ENCODE measurements around the gene NRP2. TPM values are rescaled to one million over a fixed set of nuclear protein-coding genes. Genes with fewer than 3 reads are reported as not detected.

Gene NRP2
- total RNA-seq, 2 experiments from 2014 or later, result 0.63 to 1.6 TPM

DNA sequence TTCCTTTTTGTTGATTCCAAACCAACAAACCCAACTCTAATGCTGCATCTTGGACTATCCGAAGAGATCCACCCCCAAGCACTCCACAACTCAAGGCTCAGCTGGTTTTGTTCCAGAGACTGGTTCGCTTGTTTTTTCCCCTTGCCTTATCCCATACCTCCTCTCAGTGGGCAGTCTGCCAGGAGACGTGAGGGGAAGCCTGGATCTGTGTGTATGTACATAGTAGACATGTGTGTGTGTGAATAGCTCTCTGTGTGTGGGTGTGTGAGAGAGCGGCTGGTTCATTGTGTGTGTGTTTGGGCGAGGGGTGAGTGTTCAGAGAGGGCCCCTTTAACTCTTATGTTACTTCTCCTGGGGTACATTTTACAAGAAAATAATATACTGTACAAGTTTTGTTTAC, 94.4 kb downstream of the NRP2 start:
- Mint-ChIP-seq H3K36me3 (ENCODE audit: low read depth) (no peaks in the 10 kb centered on the region), H3K9me3 (no peaks in the 10 kb centered on the region), H3K27ac (no peak overlapping the region), H3K4me3 (no peak overlapping the region), H3K4me1 (ENCODE audit: low read depth) (peaks cover 11% of the 10 kb centered on the region), H3K27me3 (peaks cover 11% of the 10 kb centered on the region)
- ChIA-PET CTCF (interaction anchor here (1.0 to 2.4 kb wide), 8 partner anchors 8 to 171 kb away, joined by 3 to 11 read pairs (median 6); no protein-coding TSS in a partner anchor), POLR2A (interaction anchor here (1.0 kb wide), 1 partner anchor 18 kb away, joined by 3 read pairs; no protein-coding TSS in a partner anchor)
- intact Hi-C loops (cut with micrococcal nuclease), result loop anchor here (5.0 kb wide), 2 partner anchors 36 to 171 kb away; no protein-coding TSS in a partner anchor
- ATAC-seq (no peak), DNase-seq (no peak)
- TF ChIP-seq, protein P1, sequence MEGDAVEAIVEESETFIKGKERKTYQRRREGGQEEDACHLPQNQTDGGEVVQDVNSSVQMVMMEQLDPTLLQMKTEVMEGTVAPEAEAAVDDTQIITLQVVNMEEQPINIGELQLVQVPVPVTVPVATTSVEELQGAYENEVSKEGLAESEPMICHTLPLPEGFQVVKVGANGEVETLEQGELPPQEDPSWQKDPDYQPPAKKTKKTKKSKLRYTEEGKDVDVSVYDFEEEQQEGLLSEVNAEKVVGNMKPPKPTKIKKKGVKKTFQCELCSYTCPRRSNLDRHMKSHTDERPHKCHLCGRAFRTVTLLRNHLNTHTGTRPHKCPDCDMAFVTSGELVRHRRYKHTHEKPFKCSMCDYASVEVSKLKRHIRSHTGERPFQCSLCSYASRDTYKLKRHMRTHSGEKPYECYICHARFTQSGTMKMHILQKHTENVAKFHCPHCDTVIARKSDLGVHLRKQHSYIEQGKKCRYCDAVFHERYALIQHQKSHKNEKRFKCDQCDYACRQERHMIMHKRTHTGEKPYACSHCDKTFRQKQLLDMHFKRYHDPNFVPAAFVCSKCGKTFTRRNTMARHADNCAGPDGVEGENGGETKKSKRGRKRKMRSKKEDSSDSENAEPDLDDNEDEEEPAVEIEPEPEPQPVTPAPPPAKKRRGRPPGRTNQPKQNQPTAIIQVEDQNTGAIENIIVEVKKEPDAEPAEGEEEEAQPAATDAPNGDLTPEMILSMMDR (IDR thresholded peaks at IDR 0.05), result no peak

DNA sequence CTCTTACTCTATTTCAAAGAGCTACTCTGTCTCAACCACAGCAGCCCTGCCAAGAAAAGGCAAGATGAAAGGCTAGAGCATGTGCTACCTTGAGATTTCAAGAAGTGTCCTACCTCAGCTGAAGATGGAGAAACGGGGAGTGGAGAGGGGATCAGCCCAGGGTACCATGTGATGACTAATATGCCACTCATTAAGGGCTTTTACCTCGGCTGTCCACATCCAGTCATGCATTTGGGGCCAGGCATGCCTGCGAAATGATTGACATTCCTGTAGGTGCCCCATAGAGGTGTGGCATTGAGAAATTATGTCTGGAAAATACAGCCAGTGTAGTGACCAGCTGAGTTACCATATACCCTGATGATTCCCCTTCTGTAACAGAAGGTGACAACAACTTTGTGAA, 96.1 kb downstream of the NRP2 start:
- no peak for ATAC-seq
- ChIA-PET POLR2A (no interaction called here), CTCF (interaction anchor here (1.0 to 1.9 kb wide), 3 partner anchors 9 to 106 kb away, joined by 3 to 11 read pairs (median 3); no protein-coding TSS in a partner anchor)
- TF ChIP-seq, protein P1 (IDR thresholded peaks at IDR 0.05), result no peak
- DNase-seq, result no peak
- peaks cover 5% of the 10 kb centered on the region for H3K27me3 Mint-ChIP-seq
- no peaks in the 10 kb centered on the region for H3K36me3 Mint-ChIP-seq (ENCODE audit: low read depth)
- intact Hi-C loops (cut with micrococcal nuclease), result loop anchor here (5.0 kb wide), 2 partner anchors 34 to 169 kb away; no protein-coding TSS in a partner anchor
- H3K9me3 Mint-ChIP-seq, result no peaks in the 10 kb centered on the region
- no peak overlapping the region for H3K27ac Mint-ChIP-seq
- H3K4me3 Mint-ChIP-seq, result no peak overlapping the region
- peaks cover 11% of the 10 kb centered on the region for H3K4me1 Mint-ChIP-seq (ENCODE audit: low read depth)

DNA sequence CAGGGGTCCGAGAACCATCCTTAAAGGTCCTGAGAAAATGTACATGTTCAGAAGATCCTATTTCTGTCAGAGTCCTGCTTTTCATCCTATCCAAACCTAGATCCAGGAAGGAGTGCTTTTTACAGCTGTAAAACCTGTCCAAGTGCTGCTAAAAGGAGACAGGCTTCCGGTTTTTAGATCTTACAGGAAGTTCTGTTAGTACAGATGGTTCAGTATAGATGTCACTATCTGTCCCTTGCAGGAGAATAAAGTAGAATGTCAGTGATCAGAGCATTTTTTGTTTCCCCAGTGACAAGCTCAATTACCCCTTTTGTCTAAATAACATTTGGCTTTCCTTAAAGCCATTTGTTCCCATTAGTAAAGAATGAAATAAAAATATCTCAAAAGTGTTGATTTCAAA, 98.3 kb downstream of the NRP2 start:
- intact Hi-C loops (cut with micrococcal nuclease), result no loop called here
- no peak overlapping the region for H3K4me3 Mint-ChIP-seq
- no peaks in the 10 kb centered on the region for H3K36me3 Mint-ChIP-seq (ENCODE audit: low read depth)
- peaks cover 11% of the 10 kb centered on the region for H3K4me1 Mint-ChIP-seq (ENCODE audit: low read depth)
- DNase-seq (no peak), ATAC-seq (no peak)
- peaks cover 5% of the 10 kb centered on the region for H3K27me3 Mint-ChIP-seq
- TF ChIP-seq, protein P1 (IDR thresholded peaks at IDR 0.05), result no peak
- ChIA-PET CTCF (interaction anchor here (0.7 kb wide), 1 partner anchor 104 kb away, joined by 3 read pairs; no protein-coding TSS in a partner anchor), POLR2A (no interaction called here)
- no peaks in the 10 kb centered on the region for H3K9me3 Mint-ChIP-seq
- no peak overlapping the region for H3K27ac Mint-ChIP-seq

DNA sequence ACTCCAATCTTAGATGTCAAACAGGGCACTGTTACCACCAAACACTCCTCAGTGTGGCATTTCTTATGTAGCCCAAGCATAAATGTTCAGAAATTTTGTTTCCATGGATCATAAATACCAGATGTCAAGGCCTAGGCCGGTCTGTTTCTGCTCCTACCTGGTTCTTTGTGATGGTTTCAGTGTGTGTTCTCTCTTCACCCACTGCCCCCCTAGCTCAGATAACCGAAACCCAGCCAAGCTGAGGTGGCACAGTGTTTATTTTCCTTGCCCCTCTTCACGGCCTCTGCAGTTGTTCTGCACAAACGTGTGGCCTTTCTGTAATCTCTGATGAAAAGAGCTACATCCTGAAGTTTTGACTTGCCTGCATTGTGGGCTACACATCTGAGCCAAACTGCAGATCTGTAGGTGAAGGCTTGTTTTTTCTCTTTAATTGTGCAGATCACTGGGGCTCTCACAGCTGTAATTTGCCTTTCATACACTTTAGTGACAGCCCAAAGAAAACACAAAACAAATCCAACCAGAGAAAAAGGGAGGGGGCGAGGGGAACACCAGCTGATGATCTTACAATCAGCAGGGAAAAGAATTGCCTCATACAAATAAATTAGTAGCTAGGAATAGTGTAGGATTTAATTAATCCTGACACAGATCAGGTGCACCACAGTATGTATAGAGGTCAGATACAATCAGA, 99.1 kb downstream of the NRP2 start:
- DNase-seq, result no peak
- ChIA-PET CTCF (interaction anchor here (0.7 to 1.5 kb wide), 2 partner anchors 53 to 103 kb away, joined by 3 read pairs; no protein-coding TSS in a partner anchor), POLR2A (no interaction called here)
- Mint-ChIP-seq H3K36me3 (ENCODE audit: low read depth) (no peaks in the 10 kb centered on the region), H3K4me3 (no peak overlapping the region), H3K27me3 (peaks cover 4% of the 10 kb centered on the region), H3K27ac (no peak overlapping the region), H3K4me1 (ENCODE audit: low read depth) (peaks cover 11% of the 10 kb centered on the region), H3K9me3 (no peaks in the 10 kb centered on the region)
- no peak for ATAC-seq
- TF ChIP-seq, protein P1 (IDR thresholded peaks at IDR 0.05), result no peak
- intact Hi-C loops (cut with micrococcal nuclease), result no loop called here

DNA sequence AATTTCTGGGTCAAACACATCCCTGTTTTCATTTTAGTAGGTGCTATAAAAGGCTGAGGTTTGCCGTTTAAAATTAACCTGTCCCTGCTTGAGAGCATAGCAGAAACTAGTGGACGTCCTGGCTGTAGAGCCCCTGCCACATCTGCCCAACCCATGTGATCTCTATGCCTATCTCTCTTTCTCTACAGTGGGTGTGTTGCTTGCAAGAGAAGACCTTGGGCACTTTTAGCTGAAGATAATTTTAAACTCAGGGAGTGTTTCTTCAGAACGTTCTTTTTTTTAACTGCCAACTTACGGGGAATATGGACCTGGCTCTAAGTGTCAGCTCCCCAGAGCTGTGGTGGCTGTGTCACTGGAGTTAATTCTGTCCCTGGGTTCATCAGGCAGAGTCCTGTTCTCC, 100.6 kb downstream of the NRP2 start:
- no peak overlapping the region for H3K27ac Mint-ChIP-seq
- no peak for DNase-seq
- ChIA-PET POLR2A (no interaction called here), CTCF (interaction anchor here (1.5 kb wide), 1 partner anchor 52 kb away, joined by 3 read pairs; no protein-coding TSS in a partner anchor)
- intact Hi-C loops (cut with micrococcal nuclease), result no loop called here
- TF ChIP-seq, protein P1 (IDR thresholded peaks at IDR 0.05), result no peak
- peaks cover 11% of the 10 kb centered on the region for H3K4me1 Mint-ChIP-seq (ENCODE audit: low read depth)
- no peak overlapping the region for H3K4me3 Mint-ChIP-seq
- ATAC-seq, result no peak
- no peaks in the 10 kb centered on the region for H3K27me3 Mint-ChIP-seq
- no peaks in the 10 kb centered on the region for H3K9me3 Mint-ChIP-seq
- no peaks in the 10 kb centered on the region for H3K36me3 Mint-ChIP-seq (ENCODE audit: low read depth)
